Measurements from ENCODE around the gene CUL9.

The CUL9 gene

GRCh38 chr6:43181621-43181941 lies 415 bp upstream of the CUL9 start:
- TF ChIP-seq CREB5 (CRISPR knock-in tag; IDR thresholded peaks at IDR 0.05; ENCODE audit: low read depth) (no peak), CSDC2 (CRISPR knock-in tag; IDR thresholded peaks at IDR 0.05) (0 out of 2 replicates have a peak, but pooled peaks have one; percentile 26)
- no peak; the same call in 1 of the 3 replicates for ATAC-seq

- TF ChIP-seq PATZ1 (CRISPR knock-in tag; IDR thresholded peaks at IDR 0.05; ENCODE audit: borderline replicate concordance) (no peak), ZFP3 (CRISPR knock-in tag; IDR thresholded peaks at IDR 0.05) (no peak), OSR1 (CRISPR knock-in tag; IDR thresholded peaks at IDR 0.05) (no peak), TSHZ2 (CRISPR knock-in tag; IDR thresholded peaks at IDR 0.05) (no peak), PPARA (CRISPR knock-in tag; IDR thresholded peaks at IDR 0.05; ENCODE audit: borderline replicate concordance) (no peak), SNAI2 (CRISPR knock-in tag; IDR thresholded peaks at IDR 0.05) (no peak), POU6F1 (CRISPR knock-in tag; IDR thresholded peaks at IDR 0.05; ENCODE audit: borderline replicate concordance, low read depth) (no peak), ISL1 (CRISPR knock-in tag; IDR thresholded peaks at IDR 0.05) (no peak), ZNF8 (CRISPR knock-in tag; IDR thresholded peaks at IDR 0.05) (no peak), TOX (CRISPR knock-in tag; IDR thresholded peaks at IDR 0.05; ENCODE audit: borderline replicate concordance) (no peak), BACH2 (CRISPR knock-in tag; IDR thresholded peaks at IDR 0.05; ENCODE audit: borderline replicate concordance) (no peak), RARB (CRISPR knock-in tag; IDR thresholded peaks at IDR 0.05) (no peak), GLIS3 (CRISPR knock-in tag; IDR thresholded peaks at IDR 0.05) (no peak), ZC3H10 (CRISPR knock-in tag; IDR thresholded peaks at IDR 0.05) (no peak)
- no peak for ATAC-seq
Measured at GRCh38 chr6:43183441-43183840, 1.4 kb downstream of the CUL9 start.

- TF ChIP-seq CSDC2 (CRISPR knock-in tag; IDR thresholded peaks at IDR 0.05) (no peak), ZNF70 (CRISPR knock-in tag; IDR thresholded peaks at IDR 0.05) (no peak), ZNF8 (CRISPR knock-in tag; IDR thresholded peaks at IDR 0.05) (no peak), ZFP3 (CRISPR knock-in tag; IDR thresholded peaks at IDR 0.05) (no peak), SNAI2 (CRISPR knock-in tag; IDR thresholded peaks at IDR 0.05) (no peak), ZNF565 (CRISPR knock-in tag; conservative IDR thresholded peaks at IDR 0.05; ENCODE audit: low read depth) (no peak), TOX (CRISPR knock-in tag; IDR thresholded peaks at IDR 0.05; ENCODE audit: borderline replicate concordance) (no peak), ZFP30 (CRISPR knock-in tag; IDR thresholded peaks at IDR 0.05) (no peak), CSRNP3 (CRISPR knock-in tag; IDR thresholded peaks at IDR 0.05) (no peak), ZC3H10 (CRISPR knock-in tag; IDR thresholded peaks at IDR 0.05) (no peak), PATZ1 (CRISPR knock-in tag; IDR thresholded peaks at IDR 0.05; ENCODE audit: borderline replicate concordance) (no peak), GLIS3 (CRISPR knock-in tag; IDR thresholded peaks at IDR 0.05) (no peak), RARB (CRISPR knock-in tag; IDR thresholded peaks at IDR 0.05) (no peak), TCF4 (CRISPR knock-in tag; IDR thresholded peaks at IDR 0.05; ENCODE audit: borderline replicate concordance) (no peak), POU6F1 (CRISPR knock-in tag; IDR thresholded peaks at IDR 0.05; ENCODE audit: borderline replicate concordance, low read depth) (no peak)
Measured at GRCh38 chr6:43184268-43184985, 2.4 kb downstream of the CUL9 start.

More at GRCh38 chr6:43184268-43184985, 2.4 kb downstream of the CUL9 start:
- ATAC-seq: no peak
